Prostate gland (tissue), 2 donors: ENCODE measurements around the gene SH2D1A. TPM values are rescaled to one million over a fixed set of nuclear protein-coding genes. Genes with fewer than 3 reads are reported as not detected.

Source experiments
- DNase-seq: peaks from one replicate; pipeline ENCODE4 v3.0.0-alpha.2; 2019; ENCODE audit warnings: low spot score
- H3K27ac ChIP-seq, 2 donors: fragments of 200-600 bp; sonication (generic); 2 replicates each; pipeline ENCODE4 v1.5.1; 2017 to 2019
- H3K27me3 ChIP-seq: fragments of 200-600 bp; sonication (generic); replicated peaks from 2 replicates; pipeline ENCODE4 v1.5.1; 2019; ENCODE audit not compliant: insufficient read depth
- H3K36me3 ChIP-seq, 2 donors: fragments of 200-600 bp; sonication (generic); 1 replicate in 1 of 2; 2 replicates in 1 of 2; pipeline versions ENCODE4 v1.5.1 to v1.8.1; 2017 to 2019
- H3K4me1 ChIP-seq: fragments of 200-600 bp; sonication (generic); replicated peaks from 2 replicates; pipeline ENCODE4 v1.5.1; 2019
- H3K4me3 ChIP-seq, 2 donors: fragments of 200-600 bp; sonication (generic); 2 replicates each; pipeline ENCODE4 v1.5.1; 2017 to 2019
- H3K9me3 ChIP-seq: fragments of 200-600 bp; sonication (generic); 2 replicates; pipeline ENCODE4 v1.5.1; 2017
- POLR2A ChIP-seq: fragments of 450-650 bp; IDR thresholded peaks from one replicate; pipeline ENCODE4 v1.6.1; 2016; ENCODE audit warnings: antibody characterized with exemption, mild to moderate bottlenecking
- POLR2AphosphoS5 ChIP-seq: sonication (generic); formaldehyde crosslinking; IDR thresholded peaks from one replicate; pipeline ENCODE4 v1.6.1; 2017; ENCODE audit warnings: antibody characterized with exemption
- WGBS: methylation state at CpG from one replicate; pipeline ENCODE4 v1.1.5; 2018; 5-methylcytosine and 5-hydroxymethylcytosine counted together
- intact Hi-C: fragments of 100-400 bp; cut with DNase I; formaldehyde crosslinking; loops from one replicate; pipeline ENCODE4 v1.14.2; 2022
- total RNA-seq, 2 donors: library from RNA; depleted of rRNA; stranded (reverse); fragments of >200 nt; gene quantifications; one replicate each; pipeline ENCODE4 v1.1.0, GENCODE V29; 2016
- TF ChIP-seq, protein P1 (sequence below), 4 experiments: fragments of 200-600 bp in 2 of 4; fragments of 450-650 bp in 2 of 4; sonication (generic) in 2 of 4; IDR thresholded peaks; 1 replicate in 3 of 4; 2 replicates in 1 of 4; pipeline ENCODE4 v1.5.1; 2016 to 2019; ENCODE audit warnings: antibody characterized with exemption in 4 of 4, mild to moderate bottlenecking in 2 of 4, moderate library complexity in 2 of 4

Gene SH2D1A
- total RNA-seq, 2 donors from 2014 or later: 0.09 TPM; not detected in 1

DNA sequence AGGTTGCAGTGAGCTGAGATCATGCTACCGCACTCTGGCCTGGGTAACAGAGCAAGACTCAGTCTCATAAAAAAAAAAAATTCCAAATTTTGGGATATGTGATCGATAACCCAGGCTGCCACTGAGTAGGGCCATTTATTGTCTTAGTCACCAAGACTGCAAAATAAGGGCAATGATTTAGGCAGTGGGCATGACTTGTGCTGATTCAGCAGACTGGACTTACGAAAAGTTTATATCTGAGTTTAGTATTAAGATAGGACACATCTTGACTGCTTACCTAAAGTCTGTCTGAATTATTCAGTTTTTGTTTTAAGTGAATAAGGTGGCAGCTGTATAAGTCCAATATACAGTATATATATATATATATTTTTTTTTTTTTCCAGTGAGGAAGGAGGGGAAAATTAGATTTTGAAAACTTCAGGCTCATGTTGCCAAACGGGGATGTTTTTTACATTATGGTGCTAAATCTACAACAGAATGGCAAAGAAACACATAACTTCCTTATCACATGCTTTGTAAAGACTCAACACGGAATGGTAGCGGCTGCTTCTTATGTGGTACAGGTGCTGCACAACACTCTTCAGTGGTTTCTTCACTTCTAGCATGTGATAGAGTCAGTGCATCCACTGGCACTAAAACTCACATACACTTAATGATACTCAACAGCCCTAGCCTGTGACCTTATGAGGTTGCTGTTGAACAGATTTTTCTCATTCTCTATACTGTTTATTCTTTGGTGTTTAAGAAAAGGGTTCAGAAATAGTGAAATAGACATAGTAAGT, 7.4 kb upstream of the SH2D1A start:
- DNase-seq: no peak
- H3K4me3 ChIP-seq: no peak overlapping the region
- 95% methylated on average over 6 of the region's 6 CpGs for WGBS
- TF ChIP-seq, protein P1, sequence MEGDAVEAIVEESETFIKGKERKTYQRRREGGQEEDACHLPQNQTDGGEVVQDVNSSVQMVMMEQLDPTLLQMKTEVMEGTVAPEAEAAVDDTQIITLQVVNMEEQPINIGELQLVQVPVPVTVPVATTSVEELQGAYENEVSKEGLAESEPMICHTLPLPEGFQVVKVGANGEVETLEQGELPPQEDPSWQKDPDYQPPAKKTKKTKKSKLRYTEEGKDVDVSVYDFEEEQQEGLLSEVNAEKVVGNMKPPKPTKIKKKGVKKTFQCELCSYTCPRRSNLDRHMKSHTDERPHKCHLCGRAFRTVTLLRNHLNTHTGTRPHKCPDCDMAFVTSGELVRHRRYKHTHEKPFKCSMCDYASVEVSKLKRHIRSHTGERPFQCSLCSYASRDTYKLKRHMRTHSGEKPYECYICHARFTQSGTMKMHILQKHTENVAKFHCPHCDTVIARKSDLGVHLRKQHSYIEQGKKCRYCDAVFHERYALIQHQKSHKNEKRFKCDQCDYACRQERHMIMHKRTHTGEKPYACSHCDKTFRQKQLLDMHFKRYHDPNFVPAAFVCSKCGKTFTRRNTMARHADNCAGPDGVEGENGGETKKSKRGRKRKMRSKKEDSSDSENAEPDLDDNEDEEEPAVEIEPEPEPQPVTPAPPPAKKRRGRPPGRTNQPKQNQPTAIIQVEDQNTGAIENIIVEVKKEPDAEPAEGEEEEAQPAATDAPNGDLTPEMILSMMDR (IDR thresholded peaks at IDR 0.05): no peak
- TF ChIP-seq POLR2AphosphoS5 (no peak), POLR2A (no peak)
- no peaks in the 10 kb centered on the region for H3K9me3 ChIP-seq
- no peaks in the 10 kb centered on the region for H3K36me3 ChIP-seq
- intact Hi-C loops: no loop called here
- H3K27ac ChIP-seq: no peak overlapping the region
- H3K4me1 ChIP-seq: no peaks in the 10 kb centered on the region
- H3K27me3 ChIP-seq: no peaks in the 10 kb centered on the region

DNA sequence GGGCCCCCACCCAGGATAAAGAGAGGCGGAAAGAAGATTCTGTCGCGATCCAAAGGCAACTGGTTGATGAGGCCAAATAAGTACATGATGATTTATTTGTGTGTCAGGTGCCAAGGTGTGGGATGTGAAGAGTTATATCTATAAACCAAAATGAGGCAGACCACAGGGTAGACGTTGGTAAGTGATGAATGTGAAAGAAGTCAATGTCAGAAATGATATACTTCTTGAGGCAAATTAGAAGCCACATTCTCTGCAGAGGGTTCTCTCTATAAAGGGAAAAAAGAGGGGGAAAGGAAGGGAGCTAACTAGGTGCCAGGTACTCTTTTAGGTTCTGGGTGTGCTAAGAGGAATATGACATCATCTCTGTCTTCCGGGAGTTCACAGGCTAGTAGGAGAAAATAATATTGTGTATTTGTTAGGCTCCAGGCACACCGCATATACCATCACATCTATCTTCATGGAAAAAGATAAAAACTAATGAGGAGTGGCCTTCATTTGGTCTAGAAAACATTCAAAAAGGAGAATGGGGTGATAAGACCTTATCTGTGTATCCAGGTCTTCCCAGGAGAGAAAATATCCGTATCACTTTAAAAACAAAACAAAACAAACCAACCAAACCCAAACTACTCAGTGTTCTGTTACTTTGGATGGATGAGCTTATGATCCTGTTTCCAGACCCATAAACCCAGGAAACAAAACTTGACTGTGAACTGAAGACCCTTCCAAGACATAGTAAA, 4.8 kb upstream of the SH2D1A start:
- intact Hi-C loops: no loop called here
- Histone ChIP-seq H3K27ac (no peak overlapping the region), H3K4me3 (no peak overlapping the region), H3K9me3 (no peaks in the 10 kb centered on the region), H3K4me1 (no peaks in the 10 kb centered on the region), H3K36me3 (no peaks in the 10 kb centered on the region), H3K27me3 (no peaks in the 10 kb centered on the region)
- no peak for TF ChIP-seq POLR2AphosphoS5
- TF ChIP-seq POLR2A: no peak
- TF ChIP-seq, protein P1 (IDR thresholded peaks at IDR 0.05): no peak
- WGBS: 85% methylated on average over 7 of the region's 7 CpGs
- no peak for DNase-seq

DNA sequence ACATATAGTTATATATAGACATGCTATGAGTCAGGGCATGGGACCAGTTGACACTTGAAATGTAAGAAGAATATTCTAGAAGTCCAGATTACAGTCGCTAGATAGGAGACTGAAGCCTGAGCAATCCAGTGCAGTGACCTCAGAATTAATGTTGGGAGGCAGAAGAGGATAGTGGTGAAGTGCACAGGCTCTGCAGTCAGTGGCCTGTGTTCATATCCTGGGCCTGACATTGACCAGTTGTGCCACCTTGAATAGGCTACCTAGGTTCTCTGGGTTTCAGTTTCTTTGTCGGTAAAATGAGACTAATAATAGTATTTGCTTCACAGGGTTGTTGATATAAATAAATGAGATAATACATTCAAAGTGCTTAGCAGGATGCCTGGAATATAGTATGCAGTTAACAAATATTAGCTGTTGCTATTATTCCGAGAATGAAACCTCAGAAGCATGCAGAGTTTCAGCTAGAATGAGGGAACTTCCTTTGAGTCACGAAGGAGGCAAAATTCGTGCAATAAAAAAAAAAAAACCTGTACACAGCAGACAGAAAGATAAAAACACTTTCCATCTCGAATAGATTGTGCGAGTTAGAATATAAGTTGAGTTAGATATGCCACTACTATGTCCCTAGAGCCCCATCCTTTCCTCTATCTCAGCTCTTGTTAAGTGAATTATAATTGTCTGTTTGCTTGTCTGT, 4.0 kb upstream of the SH2D1A start:
- no peak for TF ChIP-seq POLR2AphosphoS5
- no peak for TF ChIP-seq POLR2A
- TF ChIP-seq, protein P1 (IDR thresholded peaks at IDR 0.05): no peak
- 87% methylated on average over 7 of the region's 7 CpGs for WGBS
- Histone ChIP-seq H3K27ac (no peak overlapping the region), H3K4me1 (no peaks in the 10 kb centered on the region), H3K27me3 (no peaks in the 10 kb centered on the region), H3K9me3 (no peaks in the 10 kb centered on the region), H3K4me3 (no peak overlapping the region), H3K36me3 (no peaks in the 10 kb centered on the region)
- no peak for DNase-seq
- intact Hi-C loops: no loop called here

DNA sequence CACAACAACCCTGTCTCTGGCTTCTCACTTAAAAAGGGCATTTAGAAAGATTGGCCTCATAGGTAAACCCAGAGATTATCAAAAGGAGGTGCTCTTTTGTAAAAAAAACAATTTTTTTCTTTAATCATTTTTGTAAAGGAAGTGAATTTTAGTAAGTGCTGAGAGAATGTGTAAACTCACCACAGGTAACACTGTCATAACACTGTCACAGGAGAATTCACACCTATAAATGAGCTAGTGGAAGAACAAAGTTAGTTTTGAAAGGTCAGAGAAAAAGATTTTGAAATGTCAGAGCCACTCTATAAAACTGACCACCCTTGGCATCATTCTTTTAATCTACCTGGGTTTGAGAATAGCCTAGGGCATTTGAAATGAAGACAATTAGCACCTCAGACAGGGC, 3.3 kb upstream of the SH2D1A start:
- no peaks in the 10 kb centered on the region for H3K27me3 ChIP-seq
- H3K4me1 ChIP-seq: no peaks in the 10 kb centered on the region
- intact Hi-C loops: no loop called here
- no peak for TF ChIP-seq POLR2AphosphoS5
- TF ChIP-seq, protein P1 (IDR thresholded peaks at IDR 0.05): no peak
- TF ChIP-seq POLR2A: no peak
- H3K36me3 ChIP-seq: no peaks in the 10 kb centered on the region
- H3K27ac ChIP-seq: no peak overlapping the region
- no peak for DNase-seq
- no peak overlapping the region for H3K4me3 ChIP-seq
- H3K9me3 ChIP-seq: no peaks in the 10 kb centered on the region
